ENCODE measurements around the gene CADPS.
"Not testable (repeated sequence)": the region's sequence is repeated elsewhere in the genome, so short reads cannot be mapped to it uniquely, and the experiment has no call there.

CADPS gene

DNA sequence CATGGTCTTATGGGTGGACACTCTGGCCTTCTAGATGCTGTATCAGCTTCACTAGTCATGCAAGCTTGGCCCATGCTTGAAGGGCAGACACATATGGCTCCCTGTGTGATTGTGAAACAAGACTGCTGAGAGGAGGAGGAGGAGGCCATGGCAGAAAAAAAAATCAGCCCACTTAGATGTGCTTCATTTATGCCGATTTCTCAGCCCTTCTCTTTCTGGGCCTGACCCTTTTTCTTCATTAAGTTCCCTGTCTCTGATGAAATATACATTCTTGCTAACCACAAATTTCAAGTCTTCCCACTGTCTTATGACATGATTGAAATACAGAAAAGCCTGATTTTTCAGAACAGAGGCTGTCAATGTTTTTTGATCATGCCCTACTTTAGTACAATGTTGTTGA, 288.9 kb downstream of the CADPS start:
- Mint-ChIP-seq H3K27me3 (peaks cover 4% of the 10 kb centered on the region), H3K4me3 (no peak overlapping the region), H3K9me3 (no peaks in the 10 kb centered on the region), H3K27ac (no peak overlapping the region), H3K36me3 (ENCODE audit: low read depth) (no peaks in the 10 kb centered on the region), H3K4me1 (ENCODE audit: low read depth) (no peaks in the 10 kb centered on the region)
- DNase-seq = no peak

GRCh38 chr3:62585861-62586260, 289.4 kb downstream of the CADPS start:
- no peak for DNase-seq
- no peaks in the 10 kb centered on the region for H3K9me3 Mint-ChIP-seq
- H3K4me3 Mint-ChIP-seq = no peak overlapping the region
- no peaks in the 10 kb centered on the region for H3K36me3 Mint-ChIP-seq (ENCODE audit: low read depth)
- no peaks in the 10 kb centered on the region for H3K4me1 Mint-ChIP-seq (ENCODE audit: low read depth)
- H3K27ac Mint-ChIP-seq = no peak overlapping the region
- H3K27me3 Mint-ChIP-seq = no peaks in the 10 kb centered on the region

DNA sequence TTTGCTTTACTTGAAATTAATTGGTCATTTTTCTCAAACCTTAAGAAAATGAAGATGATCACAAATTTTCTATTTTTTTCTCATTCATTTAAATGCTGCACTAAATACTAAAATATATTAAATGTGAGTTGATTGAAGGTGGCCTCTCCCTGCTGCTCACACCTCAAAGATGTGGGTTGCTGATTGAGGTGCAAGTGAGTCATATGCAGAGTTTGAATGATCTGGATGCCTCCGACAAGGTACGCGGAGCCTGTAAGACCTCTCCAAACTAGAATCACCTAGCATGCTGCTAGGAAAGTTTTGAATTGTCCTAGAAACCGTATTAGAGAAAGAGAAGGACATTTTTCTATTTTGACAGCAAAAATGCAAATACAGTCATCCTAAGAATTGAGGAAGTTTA, 290.6 kb downstream of the CADPS start:
- Mint-ChIP-seq H3K27ac (no peak overlapping the region), H3K9me3 (peaks cover 4% of the 10 kb centered on the region), H3K4me1 (ENCODE audit: low read depth) (no peaks in the 10 kb centered on the region), H3K36me3 (ENCODE audit: low read depth) (no peaks in the 10 kb centered on the region), H3K27me3 (no peaks in the 10 kb centered on the region), H3K4me3 (no peak overlapping the region)
- DNase-seq = no peak

DNA sequence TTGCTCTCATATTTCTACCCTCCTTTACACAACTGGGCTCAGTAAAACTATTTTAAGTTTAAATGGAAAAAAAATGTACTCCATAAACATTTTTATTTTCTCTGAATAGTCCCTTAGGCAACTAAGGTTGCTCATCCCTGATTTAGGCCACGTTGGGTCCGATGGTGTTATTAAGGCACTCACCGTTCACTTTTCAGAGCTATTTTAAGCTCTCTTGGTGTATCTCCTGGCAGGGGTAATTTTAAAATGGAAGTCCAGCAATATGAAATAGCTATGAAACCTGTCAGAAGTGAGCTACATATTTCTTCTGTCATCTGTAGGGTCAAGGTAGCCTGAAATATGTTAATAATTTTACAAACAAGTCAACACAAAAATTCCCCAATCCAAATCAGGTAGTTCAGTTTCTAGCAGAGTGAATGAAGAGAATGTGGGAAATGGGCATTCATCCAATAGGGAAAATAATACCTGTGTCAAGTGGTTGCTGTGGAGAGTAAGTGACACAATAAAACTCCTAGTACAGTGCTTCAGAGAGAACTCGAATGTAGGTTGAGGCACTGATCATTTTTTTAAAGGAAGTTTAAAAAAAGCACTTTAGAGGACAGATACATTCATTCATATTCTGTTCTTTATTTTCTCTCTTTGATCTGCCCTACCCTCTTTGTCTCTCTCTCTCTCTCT, 292.6 kb downstream of the CADPS start:
- H3K9me3 Mint-ChIP-seq = peaks cover 14% of the 10 kb centered on the region
- H3K27me3 Mint-ChIP-seq = no peaks in the 10 kb centered on the region
- H3K4me3 Mint-ChIP-seq = no peak overlapping the region
- no peaks in the 10 kb centered on the region for H3K4me1 Mint-ChIP-seq (ENCODE audit: low read depth)
- no peak for DNase-seq
- no peak overlapping the region for H3K27ac Mint-ChIP-seq
- H3K36me3 Mint-ChIP-seq (ENCODE audit: low read depth) = no peaks in the 10 kb centered on the region

DNA sequence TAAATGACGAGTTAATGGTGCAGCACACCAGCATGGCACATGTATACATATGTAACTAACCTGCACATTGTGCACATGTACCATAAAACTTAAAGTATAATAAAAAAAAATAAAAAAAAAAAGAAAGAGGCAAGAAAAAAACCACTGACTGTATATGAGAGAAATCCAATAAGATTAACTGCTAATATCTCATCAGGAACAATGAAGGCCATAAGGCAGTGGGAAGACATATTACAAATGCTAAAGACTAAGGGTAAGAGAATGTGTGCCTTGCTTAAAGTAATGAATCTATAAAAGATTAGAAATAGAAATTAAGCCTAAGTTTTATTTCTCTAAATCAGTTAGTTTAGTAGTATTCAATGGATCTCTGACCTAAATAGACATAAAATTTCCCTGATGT, 294.7 kb downstream of the CADPS start:
- H3K4me1 Mint-ChIP-seq (ENCODE audit: low read depth); H3K4me3 Mint-ChIP-seq; H3K27ac Mint-ChIP-seq; H3K27me3 Mint-ChIP-seq; H3K36me3 Mint-ChIP-seq (ENCODE audit: low read depth); DNase-seq: not testable (repeated sequence)
- H3K9me3 Mint-ChIP-seq = peaks cover 16% of the 10 kb centered on the region

- H3K27me3 Mint-ChIP-seq = peaks cover 5% of the 10 kb centered on the region
Measured at GRCh38 chr3:62577153-62577552, 298.1 kb downstream of the CADPS start.

GRCh38 chr3:62574266-62574898, 300.8 kb downstream of the CADPS start:
- DNase-seq = no peak

More at GRCh38 chr3:62577153-62577552, 298.1 kb downstream of the CADPS start:
- H3K4me1 Mint-ChIP-seq (ENCODE audit: low read depth) = no peaks in the 10 kb centered on the region
- peaks cover 16% of the 10 kb centered on the region for H3K9me3 Mint-ChIP-seq
- DNase-seq = no peak
- H3K27ac Mint-ChIP-seq = no peak overlapping the region
- H3K4me3 Mint-ChIP-seq = no peak overlapping the region
- H3K36me3 Mint-ChIP-seq (ENCODE audit: low read depth) = no peaks in the 10 kb centered on the region

DNA sequence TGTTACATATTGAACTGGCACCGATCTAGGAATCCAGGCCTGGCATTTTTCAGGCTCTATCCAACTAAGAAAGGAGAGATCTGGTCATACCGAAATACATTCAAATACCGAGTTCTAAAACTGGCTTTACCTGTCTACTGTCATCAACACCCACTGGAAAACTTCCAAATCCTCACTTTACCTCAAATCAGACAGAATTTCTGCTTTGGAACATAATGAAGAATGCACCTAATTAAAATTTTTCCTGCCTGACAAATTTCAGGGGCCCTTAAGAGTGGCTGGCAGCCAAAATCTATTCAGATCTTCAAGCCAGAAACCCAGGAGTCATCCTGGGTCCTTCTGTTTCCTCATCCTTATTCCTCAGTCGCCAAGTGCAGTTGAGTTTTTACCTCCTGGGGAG, 303.3 kb downstream of the CADPS start:
- no peak for DNase-seq
- no peaks in the 10 kb centered on the region for H3K36me3 Mint-ChIP-seq (ENCODE audit: low read depth)
- no peak overlapping the region for H3K4me3 Mint-ChIP-seq
- H3K27ac Mint-ChIP-seq = no peak overlapping the region
- no peaks in the 10 kb centered on the region for H3K9me3 Mint-ChIP-seq
- H3K27me3 Mint-ChIP-seq = peaks cover 5% of the 10 kb centered on the region
- no peaks in the 10 kb centered on the region for H3K4me1 Mint-ChIP-seq (ENCODE audit: low read depth)

More at GRCh38 chr3:62574266-62574898, 300.8 kb downstream of the CADPS start:
- Mint-ChIP-seq H3K36me3 (ENCODE audit: low read depth) (no peaks in the 10 kb centered on the region), H3K27me3 (peaks cover 5% of the 10 kb centered on the region), H3K4me3 (no peak overlapping the region), H3K9me3 (peaks cover 9% of the 10 kb centered on the region), H3K27ac (no peak overlapping the region), H3K4me1 (ENCODE audit: low read depth) (no peaks in the 10 kb centered on the region)

GRCh38 chr3:62570888-62571287, 304.3 kb downstream of the CADPS start:
- no peak overlapping the region for H3K27ac Mint-ChIP-seq
- DNase-seq = no peak
- no peaks in the 10 kb centered on the region for H3K4me1 Mint-ChIP-seq (ENCODE audit: low read depth)
- no peak overlapping the region for H3K4me3 Mint-ChIP-seq
- H3K27me3 Mint-ChIP-seq = peaks cover 5% of the 10 kb centered on the region
- H3K36me3 Mint-ChIP-seq (ENCODE audit: low read depth) = no peaks in the 10 kb centered on the region
- H3K9me3 Mint-ChIP-seq = no peaks in the 10 kb centered on the region

DNA sequence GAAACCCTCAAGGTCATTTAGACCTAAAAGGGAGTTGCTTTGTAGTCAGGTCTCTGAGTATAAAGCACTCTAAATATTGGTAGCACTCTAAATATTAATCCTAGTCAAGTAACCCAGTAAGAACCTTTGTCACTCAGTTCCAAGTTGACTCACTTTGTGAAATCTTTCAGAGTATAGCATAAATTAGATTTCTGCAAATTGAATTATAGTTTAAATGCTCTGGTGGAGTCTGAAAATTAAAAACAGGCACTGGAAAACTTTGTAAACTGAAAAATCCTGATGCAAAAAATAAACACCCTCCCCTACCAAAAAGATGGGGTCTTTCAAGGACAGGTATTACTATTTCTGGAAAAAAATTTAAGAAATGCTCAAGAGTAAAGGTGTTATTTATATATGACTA, 305.6 kb downstream of the CADPS start:
- Mint-ChIP-seq H3K4me3 (no peak overlapping the region), H3K27me3 (peaks cover 5% of the 10 kb centered on the region), H3K9me3 (no peaks in the 10 kb centered on the region), H3K4me1 (ENCODE audit: low read depth) (no peaks in the 10 kb centered on the region), H3K36me3 (ENCODE audit: low read depth) (no peaks in the 10 kb centered on the region), H3K27ac (no peak overlapping the region)
- no peak for DNase-seq

DNA sequence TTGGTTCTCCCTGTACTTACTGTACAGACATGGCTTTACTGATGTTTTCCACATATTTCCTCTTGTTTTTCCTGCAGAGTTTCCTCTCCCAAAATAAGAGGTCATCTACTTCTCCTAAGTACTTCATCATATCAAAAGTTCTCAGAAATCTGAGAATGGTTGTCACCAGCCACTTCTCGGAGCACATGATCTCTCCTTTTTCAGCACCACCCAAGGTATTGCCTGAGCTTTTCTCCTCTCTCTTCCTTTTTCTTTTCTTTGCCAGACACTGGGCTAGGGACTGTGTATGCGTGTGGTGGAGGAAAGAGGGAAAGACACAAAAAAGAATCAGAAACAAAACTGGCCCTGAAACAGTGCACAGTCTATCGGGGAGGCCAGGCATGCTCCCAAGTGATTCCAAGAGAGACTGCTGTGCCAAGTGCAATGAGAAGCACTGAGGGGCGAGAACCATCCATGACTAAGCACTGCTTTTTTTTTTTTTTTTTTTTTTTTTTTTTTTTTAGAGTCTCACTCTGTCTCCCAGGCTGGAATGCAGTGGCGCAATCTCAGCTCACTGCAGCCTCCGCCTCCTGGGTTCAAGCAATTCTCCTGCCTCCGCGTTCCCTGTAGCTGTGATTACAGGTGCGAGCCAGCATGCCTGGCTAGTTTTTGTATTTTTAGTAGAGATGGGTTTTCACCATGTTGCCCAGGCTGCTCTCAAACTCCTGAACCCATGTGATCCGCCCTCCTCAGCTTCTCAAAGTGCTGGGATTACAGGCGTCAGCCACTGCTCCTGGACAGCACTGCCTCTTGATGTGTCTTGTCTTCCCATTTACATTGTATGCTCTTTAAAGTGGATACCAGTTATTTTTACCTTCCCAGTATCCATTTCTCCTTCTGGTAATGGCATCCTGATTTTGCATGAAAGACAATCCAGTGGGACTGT, 307.9 kb downstream of the CADPS start:
- Mint-ChIP-seq H3K27ac (no peak overlapping the region), H3K9me3 (no peaks in the 10 kb centered on the region), H3K27me3 (no peaks in the 10 kb centered on the region), H3K4me1 (ENCODE audit: low read depth) (no peaks in the 10 kb centered on the region), H3K36me3 (ENCODE audit: low read depth) (no peaks in the 10 kb centered on the region), H3K4me3 (no peak overlapping the region)
- DNase-seq = no peak

GRCh38 chr3:62566022-62566557, 309.1 kb downstream of the CADPS start:
- H3K27ac Mint-ChIP-seq = no peak overlapping the region
- DNase-seq = no peak
- no peak overlapping the region for H3K4me3 Mint-ChIP-seq
- no peaks in the 10 kb centered on the region for H3K36me3 Mint-ChIP-seq (ENCODE audit: low read depth)
- H3K4me1 Mint-ChIP-seq (ENCODE audit: low read depth) = no peaks in the 10 kb centered on the region
- H3K27me3 Mint-ChIP-seq = no peaks in the 10 kb centered on the region
- no peaks in the 10 kb centered on the region for H3K9me3 Mint-ChIP-seq

GRCh38 chr3:62562596-62562995, 312.6 kb downstream of the CADPS start:
- no peaks in the 10 kb centered on the region for H3K4me1 Mint-ChIP-seq (ENCODE audit: low read depth)

GRCh38 chr3:62562017-62562416, 313.2 kb downstream of the CADPS start:
- no peak for DNase-seq
- no peaks in the 10 kb centered on the region for H3K27me3 Mint-ChIP-seq
- no peak overlapping the region for H3K4me3 Mint-ChIP-seq
- H3K36me3 Mint-ChIP-seq (ENCODE audit: low read depth) = no peaks in the 10 kb centered on the region
- no peaks in the 10 kb centered on the region for H3K9me3 Mint-ChIP-seq
- H3K27ac Mint-ChIP-seq = no peak overlapping the region
- H3K4me1 Mint-ChIP-seq (ENCODE audit: low read depth) = no peaks in the 10 kb centered on the region

More at GRCh38 chr3:62562596-62562995, 312.6 kb downstream of the CADPS start:
- H3K27ac Mint-ChIP-seq = no peak overlapping the region
- no peaks in the 10 kb centered on the region for H3K27me3 Mint-ChIP-seq
- H3K36me3 Mint-ChIP-seq (ENCODE audit: low read depth) = no peaks in the 10 kb centered on the region
- DNase-seq = no peak
- no peaks in the 10 kb centered on the region for H3K9me3 Mint-ChIP-seq
- no peak overlapping the region for H3K4me3 Mint-ChIP-seq
